Epithelial cell of esophagus (primary cell): Measurements from ENCODE around the gene PNPLA7.
A peak's percentile ranks its signal among the peaks of the same experiment; 100 is the strongest.

ENCODE experiments used
- DNase-seq: peaks from one replicate; pipeline ENCODE4 v3.0.0; 2010; ENCODE audit warnings: low read depth
- H3K4me3 ChIP-seq: 2 replicates; pipeline ENCODE4 v1.5.1; 2011; ENCODE audit warnings: mild to moderate bottlenecking, low read length, control low read depth
- TF ChIP-seq, protein P1 (sequence below): IDR thresholded peaks from 2 replicates; pipeline ENCODE4 v1.5.1; 2011; ENCODE audit warnings: low read depth, mild to moderate bottlenecking, low read length, control low read depth, inconsistent platforms; ENCODE audit not compliant: insufficient read depth; ENCODE audit errors: missing control alignments

PNPLA7 gene

DNA sequence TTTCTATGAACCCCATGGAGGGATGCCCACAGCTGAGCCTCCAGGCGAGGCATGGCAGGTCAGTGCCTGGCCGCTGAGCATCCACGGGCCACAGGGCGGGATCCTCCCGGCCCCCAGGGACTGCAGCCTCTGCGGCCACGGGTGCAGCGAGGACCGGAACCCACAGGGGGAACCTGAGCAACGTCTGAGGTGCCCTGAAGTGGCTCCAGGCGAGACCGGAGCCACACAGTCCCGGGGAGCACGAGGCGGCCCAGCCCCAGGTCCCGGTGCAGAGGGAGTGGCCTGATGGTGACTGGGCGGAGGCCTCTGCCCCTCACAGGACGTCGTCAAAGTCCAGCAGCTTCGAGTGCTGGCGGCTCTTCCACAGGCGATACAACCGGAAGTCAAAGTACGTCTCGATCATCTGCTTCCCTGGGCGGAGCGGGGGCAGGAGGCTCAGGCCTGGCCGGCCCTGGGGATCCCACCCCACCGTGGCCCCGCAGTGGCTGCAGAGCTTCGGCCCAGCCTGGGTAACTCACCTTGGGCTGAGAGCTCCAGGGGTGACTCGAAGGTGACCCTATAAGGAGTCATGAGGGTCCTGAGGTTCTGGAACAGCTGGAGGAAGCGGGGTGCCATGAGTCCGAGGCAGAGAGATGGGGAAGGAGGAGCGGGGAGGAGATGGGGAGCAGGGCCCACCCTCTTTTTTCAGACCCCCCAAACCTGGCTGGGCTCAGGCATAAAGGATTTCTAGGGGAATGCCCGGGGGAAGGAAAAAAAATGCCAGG lies 100.9 kb downstream of the PNPLA7 start:
- TF ChIP-seq, protein P1, sequence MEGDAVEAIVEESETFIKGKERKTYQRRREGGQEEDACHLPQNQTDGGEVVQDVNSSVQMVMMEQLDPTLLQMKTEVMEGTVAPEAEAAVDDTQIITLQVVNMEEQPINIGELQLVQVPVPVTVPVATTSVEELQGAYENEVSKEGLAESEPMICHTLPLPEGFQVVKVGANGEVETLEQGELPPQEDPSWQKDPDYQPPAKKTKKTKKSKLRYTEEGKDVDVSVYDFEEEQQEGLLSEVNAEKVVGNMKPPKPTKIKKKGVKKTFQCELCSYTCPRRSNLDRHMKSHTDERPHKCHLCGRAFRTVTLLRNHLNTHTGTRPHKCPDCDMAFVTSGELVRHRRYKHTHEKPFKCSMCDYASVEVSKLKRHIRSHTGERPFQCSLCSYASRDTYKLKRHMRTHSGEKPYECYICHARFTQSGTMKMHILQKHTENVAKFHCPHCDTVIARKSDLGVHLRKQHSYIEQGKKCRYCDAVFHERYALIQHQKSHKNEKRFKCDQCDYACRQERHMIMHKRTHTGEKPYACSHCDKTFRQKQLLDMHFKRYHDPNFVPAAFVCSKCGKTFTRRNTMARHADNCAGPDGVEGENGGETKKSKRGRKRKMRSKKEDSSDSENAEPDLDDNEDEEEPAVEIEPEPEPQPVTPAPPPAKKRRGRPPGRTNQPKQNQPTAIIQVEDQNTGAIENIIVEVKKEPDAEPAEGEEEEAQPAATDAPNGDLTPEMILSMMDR = no peak
- no peak overlapping the region for H3K4me3 ChIP-seq
- no peak for DNase-seq

DNA sequence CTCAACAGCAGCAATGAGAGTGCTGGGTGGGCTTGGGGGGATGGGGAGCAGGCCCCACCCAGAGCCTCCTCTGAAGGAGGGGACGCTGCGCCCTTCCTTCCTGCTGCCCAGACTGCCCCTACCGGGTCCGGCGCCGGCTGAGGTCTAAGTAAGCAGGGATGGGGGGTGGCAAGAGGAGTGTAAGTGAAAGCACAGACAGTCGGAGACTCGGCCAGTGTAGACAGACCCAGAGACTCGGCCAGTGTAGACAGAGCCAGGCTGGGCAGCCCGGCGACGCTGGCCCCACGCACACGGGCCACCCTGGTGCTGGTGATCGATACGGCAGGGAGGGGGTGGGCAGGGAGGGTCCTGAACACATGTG lies 101.6 kb downstream of the PNPLA7 start:
- TF ChIP-seq, protein P1 = no peak
- no peak for DNase-seq
- no peak overlapping the region for H3K4me3 ChIP-seq

DNA sequence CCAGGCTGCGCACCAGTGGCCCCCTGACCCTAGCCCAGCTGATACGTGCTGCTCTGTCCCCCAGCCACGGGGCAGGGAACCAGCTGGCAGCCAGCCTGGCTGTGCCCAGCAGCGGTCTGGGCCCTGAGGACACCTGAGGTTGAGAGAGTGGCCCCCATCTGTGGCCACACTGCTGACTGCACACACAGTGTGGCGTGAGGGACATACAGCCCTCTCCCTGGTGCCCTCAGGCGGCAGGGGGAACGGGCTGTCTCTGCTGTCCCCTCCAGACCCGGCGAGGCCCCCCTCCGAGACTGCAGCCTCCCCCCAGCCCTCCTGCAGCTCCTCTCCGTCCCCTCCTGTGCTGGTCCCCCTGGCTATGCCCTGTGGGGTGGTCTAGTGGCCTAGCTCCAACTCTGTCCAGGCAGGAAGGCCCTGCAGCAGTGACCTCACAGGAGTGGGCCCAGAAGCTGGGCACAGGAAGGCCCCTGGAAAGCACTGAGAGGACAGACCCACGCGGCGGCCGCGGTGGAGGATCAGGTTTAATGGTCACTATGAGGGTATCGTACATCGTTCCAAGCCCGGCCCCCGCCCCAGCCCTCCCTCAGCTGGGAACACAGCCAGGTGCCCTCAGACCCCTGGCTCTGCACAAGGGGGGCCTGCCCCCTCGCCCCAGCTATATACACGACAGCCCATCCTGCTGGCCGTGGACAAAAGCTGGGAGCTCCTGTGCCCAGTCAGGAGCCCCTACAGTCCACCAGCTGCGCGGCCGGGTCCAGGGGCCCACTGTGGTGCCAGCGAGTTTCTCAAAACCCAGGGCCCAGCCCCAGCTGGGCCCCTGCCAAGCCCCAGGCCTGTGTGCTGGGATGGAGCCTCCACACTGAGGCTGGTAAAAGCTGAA lies 102.2 kb downstream of the PNPLA7 start:
- DNase-seq = no peak

DNA sequence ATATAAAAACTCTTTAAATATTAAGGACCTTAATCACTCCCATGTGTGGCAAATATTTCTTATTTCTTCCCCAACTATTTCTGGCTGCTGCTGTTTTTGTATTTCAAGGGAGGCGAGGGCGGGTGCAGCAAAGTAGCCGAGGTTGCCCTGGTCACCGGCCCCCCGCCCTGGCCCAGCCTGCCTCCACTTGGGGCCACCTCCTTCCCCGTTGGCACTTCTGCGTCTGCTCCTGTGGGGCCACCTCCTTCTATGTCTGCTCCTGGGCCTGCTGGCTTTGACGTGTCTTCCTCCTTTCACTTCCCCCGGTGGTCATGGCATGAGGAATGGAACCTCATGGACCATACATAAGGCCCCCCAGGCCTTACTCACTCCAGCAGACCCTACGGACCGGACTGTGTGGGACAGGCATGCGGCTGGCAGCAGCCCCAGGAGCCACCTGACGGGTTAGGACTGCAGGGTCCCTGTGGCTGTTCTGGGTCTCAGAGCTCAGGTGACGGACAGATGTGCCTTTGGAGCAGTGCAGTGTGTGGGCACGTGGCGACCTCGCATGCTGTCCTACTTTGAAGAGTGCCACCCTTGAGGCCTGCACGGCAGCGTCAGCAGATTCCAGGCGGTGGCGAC lies 103.2 kb downstream of the PNPLA7 start:
- H3K4me3 ChIP-seq = no peak overlapping the region
- TF ChIP-seq, protein P1 = no peak
- no peak for DNase-seq

More for the DNA sequence above, 102.2 kb downstream of the PNPLA7 start:
- TF ChIP-seq, protein P1 = no peak
- no peak overlapping the region for H3K4me3 ChIP-seq

DNA sequence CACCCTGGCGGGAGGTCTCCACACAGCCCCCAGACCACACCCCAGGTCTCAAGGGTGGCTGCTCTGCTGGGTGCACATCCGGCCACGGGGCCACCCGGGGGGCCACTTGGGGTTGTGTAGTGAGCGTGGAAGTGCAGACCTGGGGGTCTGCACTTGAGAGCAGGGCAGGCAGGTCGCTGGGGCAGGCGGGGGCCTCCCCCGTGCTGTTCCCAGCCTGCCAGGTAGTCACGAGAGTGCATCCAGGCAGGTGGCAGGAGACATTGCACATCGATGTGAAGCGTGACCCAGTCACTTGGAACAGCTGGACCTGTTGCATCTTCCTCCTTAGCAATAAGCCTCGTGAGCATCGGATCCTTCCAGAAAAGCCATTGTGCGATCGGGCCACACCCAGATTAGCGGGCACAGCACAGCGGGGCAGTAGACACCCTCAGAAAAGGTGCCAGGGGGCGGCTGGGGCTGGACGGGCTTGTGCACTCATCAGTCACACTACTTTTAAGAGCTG lies 104.2 kb downstream of the PNPLA7 start:
- TF ChIP-seq, protein P1 = no peak
- no peak for DNase-seq
- H3K4me3 ChIP-seq = no peak overlapping the region

DNA sequence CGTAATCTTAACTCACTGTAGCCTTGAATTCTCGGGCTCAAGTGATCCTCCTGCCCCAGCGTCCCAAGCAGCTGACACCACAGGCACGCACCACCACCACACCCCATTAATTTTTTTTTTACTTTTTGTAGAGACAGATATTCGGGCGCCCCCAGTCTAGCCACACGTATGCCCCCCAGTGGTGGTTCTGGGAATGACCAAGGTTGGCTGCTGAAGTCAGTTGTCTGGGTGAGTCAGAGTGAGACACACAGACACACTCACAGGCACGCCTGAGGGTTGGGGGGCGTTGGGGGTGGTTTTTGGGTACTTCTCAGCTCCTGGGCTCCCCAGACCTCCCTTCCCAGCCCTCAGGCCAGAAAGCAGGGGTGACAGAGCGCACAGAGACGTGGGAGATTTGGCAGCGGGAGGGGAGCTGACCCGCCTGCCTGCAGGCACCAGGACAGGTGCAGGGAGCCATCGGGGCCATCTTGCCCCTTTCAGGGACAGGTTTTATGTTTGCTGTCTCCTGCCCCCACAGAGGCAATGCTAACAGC lies 104.9 kb downstream of the PNPLA7 start:
- peak; percentile 85 for DNase-seq
- TF ChIP-seq, protein P1 = peak; percentile 82
- no peak overlapping the region for H3K4me3 ChIP-seq
